GM23338 (cell line): ENCODE data around the gene RND3. TPM values are rescaled to one million over a fixed set of nuclear protein-coding genes. Genes with fewer than 3 reads are reported as not detected.
A peak's percentile ranks its signal among the peaks of the same experiment; 100 is the strongest.

Experiments used
- ATAC-seq: fragments of 200-7000 bp; cut with Tn5 transposase; 3 replicates; pipeline ENCODE4 v1.9.1; 2020
- DNase-seq: peaks from one replicate; pipeline ENCODE4 v3.0.0-alpha.2; 2015; ENCODE audit warnings: low spot score
- H2AFZ ChIP-seq: fragments of 200-600 bp; sonication (generic); 2 replicates; pipeline ENCODE4 v1.8.0; 2016; ENCODE audit warnings: antibody characterized with exemption, mild to moderate bottlenecking, moderate library complexity
- H3F3A ChIP-seq: fragments of 200-600 bp; sonication (generic); replicated peaks from 2 replicates; pipeline ENCODE4 v1.8.0; 2017; ENCODE audit warnings: antibody characterized with exemption, mixed run types, low read depth
- H3K27ac ChIP-seq: fragments of 200-600 bp; sonication (generic); 2 replicates; pipeline ENCODE4 v1.6.1; 2016; ENCODE audit warnings: low read depth
- H3K27me3 ChIP-seq: fragments of 200-600 bp; sonication (generic); 2 replicates; pipeline ENCODE4 v1.8.0; 2016; ENCODE audit warnings: mild to moderate bottlenecking, mixed run types, moderate library complexity; ENCODE audit not compliant: insufficient read depth
- H3K36me3 ChIP-seq: fragments of 200-600 bp; sonication (generic); 2 replicates; pipeline ENCODE4 v1.8.0; 2016; ENCODE audit warnings: mild to moderate bottlenecking; ENCODE audit not compliant: insufficient read depth
- H3K4me1 ChIP-seq: fragments of 200-600 bp; sonication (generic); 2 replicates; pipeline ENCODE4 v1.8.0; 2016; ENCODE audit warnings: mild to moderate bottlenecking, moderate library complexity; ENCODE audit not compliant: insufficient read depth
- H3K4me2 ChIP-seq: fragments of 200-600 bp; sonication (generic); 2 replicates; pipeline ENCODE4 v1.7.1; 2017; ENCODE audit warnings: mixed run types
- H3K4me3 ChIP-seq: fragments of 200-600 bp; sonication (generic); 2 replicates; pipeline ENCODE4 v1.6.1; 2016; ENCODE audit warnings: mixed run types
- H3K79me2 ChIP-seq: fragments of 200-600 bp; sonication (generic); replicated peaks from 2 replicates; pipeline ENCODE4 v1.8.0; 2017; ENCODE audit warnings: mild to moderate bottlenecking; ENCODE audit not compliant: insufficient read depth
- H3K9me2 ChIP-seq: fragments of 200-600 bp; sonication (generic); 2 replicates; pipeline ENCODE4 v1.8.0; 2017; ENCODE audit not compliant: insufficient read depth
- H4K20me1 ChIP-seq: fragments of 200-600 bp; sonication (generic); replicated peaks from 2 replicates; pipeline ENCODE4 v1.8.0; 2017; ENCODE audit warnings: mild to moderate bottlenecking; ENCODE audit not compliant: insufficient read depth
- H3K27ac Mint-ChIP-seq: 2 replicates; pipeline ENCODE4 v1.8.0; 2020; ENCODE audit warnings: inconsistent platforms, mild to moderate bottlenecking, moderate library complexity, mixed read lengths
- H3K27me3 Mint-ChIP-seq: 3 replicates; pipeline ENCODE4 v1.8.0; 2022; ENCODE audit warnings: low read depth, mild to moderate bottlenecking, moderate library complexity, mixed read lengths, inconsistent platforms; ENCODE audit not compliant: insufficient read depth, poor library complexity
- H3K36me3 Mint-ChIP-seq: 3 replicates; pipeline ENCODE4 v1.8.0; 2021; ENCODE audit warnings: low read depth, mild to moderate bottlenecking, inconsistent platforms, moderate library complexity, mixed read lengths
- H3K4me1 Mint-ChIP-seq: 3 replicates; pipeline ENCODE4 v1.8.0; 2020; ENCODE audit warnings: mild to moderate bottlenecking, inconsistent platforms, mixed read lengths
- H3K4me3 Mint-ChIP-seq: 3 replicates; pipeline ENCODE4 v1.8.0; 2021; ENCODE audit warnings: moderate library complexity, mild to moderate bottlenecking, inconsistent platforms, mixed read lengths
- H3K9me3 Mint-ChIP-seq: 3 replicates; pipeline ENCODE4 v1.8.0; 2020; ENCODE audit warnings: moderate library complexity, mild to moderate bottlenecking, inconsistent platforms, mixed read lengths
- CREB1 ChIP-seq: fragments of 250-450 bp; sonication (Bioruptor Pico); IDR thresholded peaks from 2 replicates; pipeline ENCODE4 v1.5.0; 2020; ENCODE audit warnings: low read depth, mild to moderate bottlenecking, moderate library complexity
- CTCF ChIP-seq, 2 experiments: fragments of 200-600 bp in 1 of 2; sonication (generic) in 1 of 2; conservative IDR thresholded peaks; 2 replicates each; pipeline versions ENCODE4 v1.5.1 to v1.6.1; 2016 to 2017; ENCODE audit warnings: antibody characterized with exemption in 2 of 2, low read depth in 2 of 2, mild to moderate bottlenecking in 2 of 2, moderate library complexity in 1 of 2
- EZH2 ChIP-seq: fragments of 200-600 bp; sonication (generic); IDR thresholded peaks from one replicate; pipeline ENCODE4 v1.8.0; 2017; ENCODE audit warnings: antibody characterized with exemption, mild to moderate bottlenecking, low read depth; ENCODE audit not compliant: unreplicated experiment
- EZH2phosphoT487 ChIP-seq: fragments of 200-600 bp; sonication (generic); IDR thresholded peaks from one replicate; pipeline ENCODE4 v1.8.1; 2018; ENCODE audit warnings: antibody characterized with exemption; ENCODE audit not compliant: unreplicated experiment
- JUNB ChIP-seq: IDR thresholded peaks from one replicate; pipeline ENCODE4 v1.6.1; 2016; ENCODE audit warnings: antibody characterized with exemption; ENCODE audit not compliant: unreplicated experiment
- POLR2AphosphoS5 ChIP-seq: IDR thresholded peaks from 2 replicates; pipeline ENCODE4 v1.6.1; 2016; ENCODE audit warnings: antibody characterized with exemption, low read depth
- REST ChIP-seq: IDR thresholded peaks from one replicate; pipeline ENCODE4 v1.6.1; 2018; ENCODE audit warnings: antibody characterized with exemption; ENCODE audit not compliant: unreplicated experiment
- STAT1 ChIP-seq: IDR thresholded peaks from one replicate; pipeline ENCODE4 v1.6.1; 2016; ENCODE audit warnings: antibody characterized with exemption; ENCODE audit not compliant: unreplicated experiment
- ZNF114 ChIP-seq: fragments of 250-450 bp; sonication (Bioruptor Pico); IDR thresholded peaks from 2 replicates; pipeline ENCODE4 v1.5.0; 2020; ENCODE audit warnings: mild to moderate bottlenecking, moderate library complexity
- ZNF331 ChIP-seq: fragments of 250-450 bp; sonication (Bioruptor Pico); IDR thresholded peaks from 2 replicates; pipeline ENCODE4 v1.5.0; 2020; ENCODE audit warnings: low read depth, mild to moderate bottlenecking, moderate library complexity
- polyA plus RNA-seq: library from polyadenylated mRNA; unstranded; fragments of >200 nt; fragmentation: Nextera tagmentation; extraction: Ambion mirVana; gene quantifications from 2 replicates; pipeline ENCODE4 v1.2.1, GENCODE V29; 2016
- total RNA-seq: library from RNA; depleted of rRNA; stranded (reverse); fragments of >200 nt; shearing (Covaris generic); gene quantifications from 2 replicates; pipeline ENCODE4 v1.2.3, GENCODE V29; 2014

The RND3 gene
- total and polyA plus RNA-seq, 2 experiments from 2014 or later, result 48.2 to 55.3 TPM

DNA sequence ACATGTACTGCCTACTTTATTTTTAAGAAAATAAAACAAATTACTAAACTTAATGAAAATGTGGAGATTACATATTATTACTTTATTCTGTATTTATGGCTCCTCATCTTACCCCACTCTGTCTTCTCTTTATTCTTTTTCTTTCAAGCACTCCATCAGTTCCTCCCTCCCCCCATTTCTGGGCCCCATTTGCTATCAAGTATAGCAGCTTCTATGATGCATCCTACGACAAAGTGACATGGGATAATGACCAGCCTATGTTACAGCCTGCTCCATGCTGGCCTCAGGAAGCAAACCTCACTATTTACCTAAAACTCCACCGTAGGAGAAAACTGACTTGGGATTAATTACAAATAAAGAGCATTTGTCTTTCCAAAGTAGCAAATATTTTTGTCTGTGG, 58.8 kb downstream of the RND3 start (continued):
- TF ChIP-seq POLR2AphosphoS5 (no peak), EZH2 (no peak)

DNA sequence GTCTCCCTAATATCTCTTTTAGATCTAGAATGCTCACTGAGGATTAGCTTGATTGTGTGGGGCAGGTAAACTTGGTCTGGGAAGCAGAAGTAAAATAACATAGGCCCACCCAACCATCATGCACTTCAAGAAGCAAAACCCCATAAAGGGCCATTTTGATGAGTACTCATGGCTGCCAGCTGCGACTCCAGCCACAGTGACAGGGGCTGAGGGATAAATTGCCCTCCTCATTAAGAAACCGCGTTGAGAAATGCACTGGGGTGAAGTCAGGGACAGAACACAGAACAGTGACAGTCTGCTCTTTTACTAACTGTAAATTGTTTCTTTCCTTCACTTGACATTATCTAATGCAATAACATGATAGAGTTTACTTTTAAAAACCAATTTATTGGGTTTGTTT, 60.2 kb downstream of the RND3 start:
- H3K9me3 Mint-ChIP-seq, result no peaks in the 10 kb centered on the region

DNA sequence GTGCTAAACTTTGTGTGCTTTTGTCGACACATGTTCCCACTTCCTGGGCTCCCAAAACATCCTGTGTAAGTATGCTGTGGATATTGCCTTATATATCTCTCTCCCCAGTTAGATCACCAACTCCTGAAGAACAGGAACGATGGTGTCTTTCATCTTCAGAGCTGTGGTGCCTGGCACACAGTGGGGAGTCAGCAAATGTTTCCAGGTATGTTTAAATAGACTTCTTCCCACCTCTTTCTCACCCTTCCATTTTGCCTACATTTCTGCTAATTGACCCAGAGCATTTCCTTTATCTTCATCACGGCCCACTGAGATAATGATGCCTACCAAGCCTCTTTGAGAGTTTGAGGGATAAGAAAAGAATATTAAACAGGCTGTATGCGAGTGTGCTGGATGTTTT, 60.7 kb downstream of the RND3 start:
- H3K79me2 ChIP-seq, result no peaks in the 10 kb centered on the region
- Mint-ChIP-seq H3K36me3 (no peaks in the 10 kb centered on the region), H3K27me3 (peaks cover 5% of the 10 kb centered on the region), H3K9me3 (no peaks in the 10 kb centered on the region), H3K4me3 (no peak overlapping the region), H3K4me1 (peaks cover 37% of the 10 kb centered on the region), H3K27ac (no peak overlapping the region)
- no peak overlapping the region for H3K4me3 ChIP-seq
- DNase-seq (no peak), ATAC-seq (no peak)
- H3K36me3 ChIP-seq, result no peaks in the 10 kb centered on the region
- H3F3A ChIP-seq, result no peaks in the 10 kb centered on the region
- no peak overlapping the region for H2AFZ ChIP-seq
- H3K4me2 ChIP-seq, result no peak overlapping the region
- no peaks in the 10 kb centered on the region for H4K20me1 ChIP-seq
- no peaks in the 10 kb centered on the region for H3K27me3 ChIP-seq
- no peak overlapping the region for H3K27ac ChIP-seq
- peaks cover 9% of the 10 kb centered on the region; the same call in 1 of the 2 replicates for H3K9me2 ChIP-seq
- peaks cover 25% of the 10 kb centered on the region for H3K4me1 ChIP-seq
- TF ChIP-seq EZH2phosphoT487, result no peak
- no peak for TF ChIP-seq ZNF114 (CRISPR knock-in tag)
- no peak for TF ChIP-seq CREB1 (CRISPR knock-in tag)
- TF ChIP-seq POLR2AphosphoS5, result no peak
- TF ChIP-seq CTCF (conservative IDR thresholded peaks at IDR 0.05; ENCODE audit: low read depth in 2 of 2), result no peak
- TF ChIP-seq ZNF331 (CRISPR knock-in tag), result no peak
- TF ChIP-seq EZH2, result no peak

More for the DNA sequence above, 60.2 kb downstream of the RND3 start:
- H3K4me1 ChIP-seq, result peaks cover 25% of the 10 kb centered on the region
- H3F3A ChIP-seq, result no peaks in the 10 kb centered on the region
- TF ChIP-seq JUNB (no peak), REST (no peak), STAT1 (no peak), EZH2phosphoT487 (no peak)
- Mint-ChIP-seq H3K27me3 (peaks cover 5% of the 10 kb centered on the region), H3K27ac (no peak overlapping the region), H3K36me3 (no peaks in the 10 kb centered on the region), H3K4me3 (no peak overlapping the region), H3K4me1 (peaks cover 37% of the 10 kb centered on the region)
- H3K79me2 ChIP-seq, result no peaks in the 10 kb centered on the region
- H2AFZ ChIP-seq, result peak overlapping the region; percentile 24; the same call in 1 of the 2 replicates
- H3K36me3 ChIP-seq, result no peaks in the 10 kb centered on the region
- no peak for ATAC-seq
- no peak overlapping the region for H3K4me3 ChIP-seq
- DNase-seq, result no peak
- no peaks in the 10 kb centered on the region for H3K27me3 ChIP-seq
- H4K20me1 ChIP-seq, result no peaks in the 10 kb centered on the region
- H3K9me2 ChIP-seq, result 0 out of 2 replicates have a peak, but pooled peaks cover 3% of the 10 kb centered on the region
- no peak overlapping the region for H3K27ac ChIP-seq
- H3K4me2 ChIP-seq, result no peak overlapping the region
